ENCODE measurements around the gene OLFML2A. TPM values are rescaled to one million over a fixed set of nuclear protein-coding genes. Genes with fewer than 3 reads are reported as not detected.
"Not testable (repeated sequence)": the region's sequence is repeated elsewhere in the genome, so short reads cannot be mapped to it uniquely, and the experiment has no call there.

The OLFML2A gene
- total RNA-seq, 1 donor from 2014 or later = 7.0 TPM

- no peak for DNase-seq (ENCODE audit: low read depth)
- peak; percentile 46 for TF ChIP-seq CTCF (IDR thresholded peaks at IDR 0.05; ENCODE audit: insufficient read depth, low read length, poor library complexity, severe bottlenecking)
- Histone ChIP-seq H3K27me3 (ENCODE audit: control insufficient read depth, insufficient read depth, low read length) (no peaks in the 10 kb centered on the region), H3K36me3 (ENCODE audit: control insufficient read depth, insufficient read depth, low read length) (no peaks in the 10 kb centered on the region), H3K4me3 (ENCODE audit: low read depth, low read length) (no peak overlapping the region)
These were observed 63.4 kb downstream of the OLFML2A start for GRCh38 chr9:124840300-124840833.

GRCh38 chr9:124841075-124841821 lies 64.3 kb downstream of the OLFML2A start:
- DNase-seq (ENCODE audit: low read depth) = no peak
- Histone ChIP-seq H3K36me3 (ENCODE audit: control insufficient read depth, insufficient read depth, low read length) (no peaks in the 10 kb centered on the region), H3K4me3 (ENCODE audit: low read depth, low read length) (no peak overlapping the region), H3K27me3 (ENCODE audit: control insufficient read depth, insufficient read depth, low read length) (no peaks in the 10 kb centered on the region)
- TF ChIP-seq CTCF (IDR thresholded peaks at IDR 0.05; ENCODE audit: insufficient read depth, low read length, poor library complexity, severe bottlenecking) = no peak

GRCh38 chr9:124843456-124844034 lies 66.6 kb downstream of the OLFML2A start:
- H3K27me3 ChIP-seq (ENCODE audit: control insufficient read depth, insufficient read depth, low read length) = no peaks in the 10 kb centered on the region
- H3K36me3 ChIP-seq (ENCODE audit: control insufficient read depth, insufficient read depth, low read length) = no peaks in the 10 kb centered on the region
- TF ChIP-seq CTCF (IDR thresholded peaks at IDR 0.05; ENCODE audit: insufficient read depth, low read length, poor library complexity, severe bottlenecking) = no peak
- no peak for DNase-seq (ENCODE audit: low read depth)
- no peak overlapping the region for H3K4me3 ChIP-seq (ENCODE audit: low read depth, low read length)

GRCh38 chr9:124844291-124844690 lies 67.4 kb downstream of the OLFML2A start:
- H3K36me3 ChIP-seq (ENCODE audit: control insufficient read depth, insufficient read depth, low read length) = no peaks in the 10 kb centered on the region
- no peaks in the 10 kb centered on the region for H3K27me3 ChIP-seq (ENCODE audit: control insufficient read depth, insufficient read depth, low read length)
- no peak overlapping the region for H3K4me3 ChIP-seq (ENCODE audit: low read depth, low read length)
- DNase-seq (ENCODE audit: low read depth) = no peak
- TF ChIP-seq CTCF (IDR thresholded peaks at IDR 0.05; ENCODE audit: insufficient read depth, low read length, poor library complexity, severe bottlenecking) = no peak

GRCh38 chr9:124846467-124846866 lies 69.5 kb downstream of the OLFML2A start:
- not testable (repeated sequence) for DNase-seq (ENCODE audit: low read depth); H3K4me3 ChIP-seq (ENCODE audit: low read depth, low read length); H3K36me3 ChIP-seq (ENCODE audit: control insufficient read depth, insufficient read depth, low read length); H3K27me3 ChIP-seq (ENCODE audit: control insufficient read depth, insufficient read depth, low read length)

GRCh38 chr9:124846969-124847368 lies 70.0 kb downstream of the OLFML2A start:
- no peak for TF ChIP-seq CTCF (IDR thresholded peaks at IDR 0.05; ENCODE audit: insufficient read depth, low read length, poor library complexity, severe bottlenecking)
- DNase-seq (ENCODE audit: low read depth) = no peak
- Histone ChIP-seq H3K36me3 (ENCODE audit: control insufficient read depth, insufficient read depth, low read length) (no peaks in the 10 kb centered on the region), H3K4me3 (ENCODE audit: low read depth, low read length) (no peak overlapping the region), H3K27me3 (ENCODE audit: control insufficient read depth, insufficient read depth, low read length) (no peaks in the 10 kb centered on the region)
